DMS 273 (cell line): ENCODE measurements around the gene TPSB2.
"Not testable (repeated sequence)": the region's sequence is repeated elsewhere in the genome, so short reads cannot be mapped to it uniquely, and the experiment has no call there.

ENCODE experiments used
- DNase-seq: peaks from one replicate; lab custom pipeline; 2025; ENCODE audit not compliant: unreplicated experiment; lab: John Stamatoyannopoulos, UW

Gene TPSB2

GRCh38 chr16:1185460-1186207 lies 44.4 kb downstream of the TPSB2 start:
- DNase-seq = not testable (repeated sequence)

DNA sequence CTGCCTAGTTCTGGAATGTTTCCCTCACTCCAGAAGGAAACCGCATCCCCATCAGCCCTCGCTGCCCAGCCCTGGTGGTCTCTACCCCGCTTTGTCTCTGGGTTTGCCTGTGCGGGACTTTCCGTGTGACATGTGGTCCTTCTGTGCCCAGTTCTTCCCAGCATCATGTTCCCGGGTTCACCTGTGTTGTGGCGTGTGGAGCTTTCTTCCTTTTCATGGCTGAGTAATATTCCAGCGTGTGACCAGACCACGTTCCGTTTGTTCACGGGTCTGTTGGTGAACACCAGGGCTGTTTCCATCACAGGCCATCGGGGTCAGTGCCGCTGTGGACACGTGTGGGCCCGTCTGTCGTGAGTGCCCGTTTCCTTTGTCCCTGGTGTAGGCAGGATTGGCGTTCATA lies 45.0 kb downstream of the TPSB2 start:
- no peak for DNase-seq

GRCh38 chr16:1184156-1184868 lies 45.7 kb downstream of the TPSB2 start:
- DNase-seq = no peak

DNA sequence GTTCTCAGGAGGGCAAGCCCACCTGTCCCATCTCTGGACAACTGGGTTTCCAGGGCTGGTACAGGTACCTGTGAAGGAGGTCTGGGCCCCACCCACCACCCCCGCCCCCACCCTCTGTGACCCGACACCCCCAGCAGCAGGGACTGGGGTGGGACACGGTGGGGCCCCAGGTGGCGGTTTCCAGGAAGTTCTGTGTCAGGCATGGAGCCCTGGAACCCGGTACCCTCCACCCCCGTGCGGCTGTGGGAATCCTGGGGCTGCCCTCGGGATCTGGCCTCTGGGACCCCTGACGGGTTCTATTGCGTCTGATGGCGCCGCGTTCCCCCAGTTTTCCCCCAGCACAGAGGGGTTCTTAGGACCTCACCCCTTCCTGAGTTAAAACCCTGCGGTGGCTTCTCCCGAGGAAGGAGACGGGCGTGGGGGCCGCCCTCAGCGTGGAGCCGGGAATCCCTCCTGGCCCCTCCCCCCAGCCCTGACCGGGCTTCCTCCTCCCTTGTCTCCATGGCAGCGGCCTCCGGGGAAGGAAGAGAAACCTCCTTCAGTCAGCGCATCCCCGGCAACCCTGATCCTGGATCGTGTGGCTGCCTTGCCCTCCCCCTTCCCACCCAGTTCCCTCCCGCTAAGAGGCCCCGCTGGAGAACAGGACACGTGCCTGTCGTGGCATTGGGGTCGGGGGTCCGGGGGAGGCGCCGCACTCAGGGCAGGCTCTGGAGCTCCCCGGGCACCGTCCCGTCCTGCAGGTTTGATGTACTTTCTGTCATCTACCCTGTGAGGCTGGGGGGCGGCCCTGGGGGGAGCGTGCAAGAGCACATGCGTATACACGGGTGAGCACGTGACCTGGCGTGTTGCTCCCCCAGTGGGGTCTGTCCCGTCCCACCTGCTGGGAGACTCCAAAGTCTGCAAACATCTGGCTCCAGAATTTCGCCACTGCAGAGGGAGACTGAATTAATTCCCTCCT lies 46.8 kb downstream of the TPSB2 start:
- peak; percentile 87 for DNase-seq

DNA sequence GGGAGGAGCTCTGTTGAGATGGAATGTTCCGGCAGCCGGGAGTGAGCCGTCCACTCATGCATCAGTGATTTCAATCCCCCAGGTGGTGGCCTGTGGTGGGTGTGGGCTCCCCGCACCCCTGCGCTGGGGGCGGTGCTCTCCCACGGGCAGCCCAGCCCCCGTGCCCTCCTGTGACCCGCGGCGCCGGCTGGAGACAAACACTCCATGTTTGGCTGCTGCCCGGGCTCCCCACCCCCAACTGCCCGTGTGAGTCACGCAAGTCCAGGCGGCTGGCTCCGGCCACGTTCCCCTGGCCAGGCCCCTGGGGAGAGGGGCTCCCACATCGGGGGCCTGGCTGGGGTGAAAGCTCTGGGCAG lies 47.7 kb downstream of the TPSB2 start:
- no peak for DNase-seq

- no peak for DNase-seq
Measured at GRCh38 chr16:1181404-1182315, 48.3 kb downstream of the TPSB2 start.

GRCh38 chr16:1180549-1181403 lies 49.2 kb downstream of the TPSB2 start:
- peak; percentile 57 for DNase-seq
